ENCODE measurements around the gene STK24. TPM values are rescaled to one million over a fixed set of nuclear protein-coding genes. Genes with fewer than 3 reads are reported as not detected.

Gene STK24
- total and polyA plus RNA-seq, 7 donors, result 27.2 to 58.1 (median 34.3) TPM

DNA sequence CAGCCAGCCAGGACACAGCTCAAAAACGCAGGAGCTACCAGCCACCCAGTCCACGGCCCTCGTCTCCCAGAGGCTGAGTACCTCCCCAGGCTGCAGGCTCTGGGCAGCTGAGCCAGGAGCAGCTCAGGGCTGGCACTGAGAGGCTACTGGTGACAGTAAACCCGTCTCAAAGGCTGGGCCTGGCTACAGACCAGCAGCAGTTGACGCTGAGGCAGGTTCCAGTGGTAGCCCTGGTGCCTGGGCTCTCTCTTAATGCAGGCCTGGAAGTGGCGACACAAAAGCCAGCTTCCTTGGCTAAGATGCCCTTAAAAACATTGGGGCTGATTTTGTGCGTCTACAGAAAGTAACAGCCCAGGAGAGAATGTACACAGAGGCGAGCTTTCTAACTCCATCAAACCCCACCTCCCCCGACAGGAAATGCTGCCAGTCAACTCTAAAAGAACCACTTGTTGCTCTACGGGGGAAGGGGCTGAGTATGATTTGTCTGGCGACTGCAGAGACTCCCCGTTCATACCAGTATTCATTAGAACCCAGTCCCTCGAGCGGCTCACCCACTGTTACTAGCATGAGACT, 126.3 kb downstream of the STK24 start:
- Histone ChIP-seq H3K9me3 (no peaks in the 10 kb centered on the region), H3K4me1 (peaks cover 24% of the 10 kb centered on the region), H3K27ac (peak overlapping the region; percentile 58), H3K27me3 (ENCODE audit: insufficient read depth in 3 of 3, low read length in 2 of 3) (no peaks in the 10 kb centered on the region), H3K4me3 (no peak overlapping the region), H3K36me3 (ENCODE audit: insufficient read depth in 1 of 2, low read depth in 1 of 2) (peaks cover 0 to 48% of the 10 kb centered on the region in 2 donors)
- WGBS, 3 donors, result 42 to 55% (median 48%) methylated on average over 14 of the region's 14 CpGs
- intact Hi-C loops (cut with DNase I), result no loop called here
- TF ChIP-seq, protein P1, sequence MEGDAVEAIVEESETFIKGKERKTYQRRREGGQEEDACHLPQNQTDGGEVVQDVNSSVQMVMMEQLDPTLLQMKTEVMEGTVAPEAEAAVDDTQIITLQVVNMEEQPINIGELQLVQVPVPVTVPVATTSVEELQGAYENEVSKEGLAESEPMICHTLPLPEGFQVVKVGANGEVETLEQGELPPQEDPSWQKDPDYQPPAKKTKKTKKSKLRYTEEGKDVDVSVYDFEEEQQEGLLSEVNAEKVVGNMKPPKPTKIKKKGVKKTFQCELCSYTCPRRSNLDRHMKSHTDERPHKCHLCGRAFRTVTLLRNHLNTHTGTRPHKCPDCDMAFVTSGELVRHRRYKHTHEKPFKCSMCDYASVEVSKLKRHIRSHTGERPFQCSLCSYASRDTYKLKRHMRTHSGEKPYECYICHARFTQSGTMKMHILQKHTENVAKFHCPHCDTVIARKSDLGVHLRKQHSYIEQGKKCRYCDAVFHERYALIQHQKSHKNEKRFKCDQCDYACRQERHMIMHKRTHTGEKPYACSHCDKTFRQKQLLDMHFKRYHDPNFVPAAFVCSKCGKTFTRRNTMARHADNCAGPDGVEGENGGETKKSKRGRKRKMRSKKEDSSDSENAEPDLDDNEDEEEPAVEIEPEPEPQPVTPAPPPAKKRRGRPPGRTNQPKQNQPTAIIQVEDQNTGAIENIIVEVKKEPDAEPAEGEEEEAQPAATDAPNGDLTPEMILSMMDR (IDR thresholded peaks at IDR 0.05), result no peak
- DNase-seq (peak in 1 of 2 donors; percentile 74), ATAC-seq (peak; percentile 52 to 83 (median 79))

DNA sequence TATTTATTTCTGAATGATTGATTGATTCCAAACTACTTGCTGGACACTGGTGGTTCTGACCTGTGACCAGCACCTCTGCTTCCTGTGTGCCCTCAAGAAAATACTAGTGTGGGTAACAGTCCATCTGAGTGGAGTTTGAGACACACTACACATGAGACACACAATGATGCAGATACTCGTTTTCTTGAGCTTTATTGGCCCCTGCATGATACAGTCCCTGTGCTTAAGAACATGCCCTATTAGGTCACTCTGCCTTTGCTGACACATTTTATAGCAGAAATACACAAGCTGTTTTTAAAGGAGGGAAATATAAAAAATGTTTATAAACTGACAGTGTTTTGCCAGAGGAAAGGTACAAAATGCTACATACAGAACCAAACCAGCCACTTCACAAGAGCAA, 126.9 kb downstream of the STK24 start:
- H3K27ac ChIP-seq, result peak overlapping the region; percentile 58
- intact Hi-C loops (cut with DNase I), result no loop called here
- no peak for ATAC-seq
- TF ChIP-seq, protein P1 (IDR thresholded peaks at IDR 0.05), result no peak
- no peak for DNase-seq
- peaks cover 28% of the 10 kb centered on the region for H3K4me1 ChIP-seq
- no peaks in the 10 kb centered on the region for H3K27me3 ChIP-seq (ENCODE audit: insufficient read depth in 3 of 3, low read length in 2 of 3)
- peaks cover 0 to 42% of the 10 kb centered on the region in 2 donors for H3K36me3 ChIP-seq (ENCODE audit: insufficient read depth in 1 of 2, low read depth in 1 of 2)
- no peaks in the 10 kb centered on the region for H3K9me3 ChIP-seq
- WGBS, 3 donors, result 45 to 83% (median 56%) methylated on average over 1 of the region's 1 CpG
- H3K4me3 ChIP-seq, result no peak overlapping the region

DNA sequence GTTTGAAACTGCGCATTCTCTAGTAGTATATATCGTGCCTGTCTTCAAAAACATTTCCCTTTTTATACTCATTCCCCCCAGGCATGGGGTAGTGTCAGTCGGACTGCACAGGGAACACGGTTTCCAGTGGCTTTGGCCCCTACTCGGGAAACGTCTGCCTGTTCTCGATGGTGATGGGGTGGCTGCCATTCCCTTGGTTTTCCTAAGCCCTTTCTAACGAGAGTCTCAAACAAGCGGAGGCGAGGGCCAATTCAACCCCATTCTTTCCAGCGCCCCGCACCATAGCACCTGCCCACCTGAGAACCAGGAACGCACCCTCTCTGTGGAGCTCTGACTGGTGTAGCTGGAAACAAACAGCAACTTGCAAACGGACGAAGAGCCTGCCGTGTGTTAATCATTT, 127.6 kb downstream of the STK24 start:
- H3K9me3 ChIP-seq, result no peaks in the 10 kb centered on the region
- no peaks in the 10 kb centered on the region for H3K27me3 ChIP-seq (ENCODE audit: insufficient read depth in 3 of 3, low read length in 2 of 3)
- no peak overlapping the region for H3K27ac ChIP-seq
- 92 to 96% (median 96%) methylated on average over 16 of the region's 16 CpGs for WGBS, 3 donors
- DNase-seq, result no peak
- TF ChIP-seq, protein P1 (IDR thresholded peaks at IDR 0.05), result no peak
- intact Hi-C loops (cut with DNase I), result loop anchor here (5.0 to 10.0 kb wide), 4 partner anchors 128 to 396 kb away; partner anchors contain the start of gene STK24 (in 1 of the 2)
- no peak overlapping the region for H3K4me3 ChIP-seq
- peaks cover 22% of the 10 kb centered on the region for H3K4me1 ChIP-seq
- ATAC-seq, result no peak
- H3K36me3 ChIP-seq (ENCODE audit: insufficient read depth in 1 of 2, low read depth in 1 of 2), result peaks cover 0 to 42% of the 10 kb centered on the region in 2 donors

DNA sequence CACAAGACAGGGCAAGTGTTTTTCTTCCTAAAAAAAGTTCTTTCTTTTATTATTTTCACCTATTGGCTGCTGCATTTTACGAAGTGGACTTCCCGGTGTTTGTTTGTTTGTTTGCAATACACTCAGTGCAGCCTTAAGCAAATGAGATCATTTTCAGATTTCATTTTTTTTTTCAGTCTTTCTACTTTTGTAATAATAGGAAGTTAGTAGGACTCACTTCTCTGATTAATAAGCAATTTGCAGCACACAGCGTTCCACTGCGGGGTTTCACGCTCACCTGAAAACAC, 128.3 kb downstream of the STK24 start:
- Histone ChIP-seq H3K4me3 (no peak overlapping the region), H3K36me3 (ENCODE audit: insufficient read depth in 1 of 2, low read depth in 1 of 2) (peaks cover 0 to 42% of the 10 kb centered on the region in 2 donors), H3K27ac (no peak overlapping the region), H3K27me3 (ENCODE audit: insufficient read depth in 3 of 3, low read length in 2 of 3) (no peaks in the 10 kb centered on the region), H3K9me3 (no peaks in the 10 kb centered on the region), H3K4me1 (peaks cover 22% of the 10 kb centered on the region)
- TF ChIP-seq, protein P1 (IDR thresholded peaks at IDR 0.05), result no peak
- intact Hi-C loops (cut with DNase I), result loop anchor here (5.0 to 10.0 kb wide), 4 partner anchors 129 to 396 kb away; partner anchors contain the start of gene STK24 (in 1 of the 2)
- DNase-seq (no peak), ATAC-seq (no peak)
- WGBS, 3 donors, result 80 to 96% (median 90%) methylated on average over 5 of the region's 5 CpGs
